Mesenchymal stem cell (in vitro differentiated cells and primary cell): Measurements from ENCODE around the gene SMOC2.

Experiments
- DNase-seq: peaks from one replicate; pipeline ENCODE4 v3.0.0-alpha.2; 2013
- H2AFZ ChIP-seq: one replicate; pipeline ENCODE4 v1.6.1; 2013; ENCODE audit warnings: low read depth, mild to moderate bottlenecking, control low read depth, inconsistent platforms, low read length, moderate library complexity
- H2AK5ac ChIP-seq: 2 replicates; pipeline ENCODE4 v1.6.1; 2013; ENCODE audit warnings: low read length, moderate library complexity, mild to moderate bottlenecking, inconsistent platforms; ENCODE audit not compliant: severe bottlenecking
- H2BK120ac ChIP-seq: one replicate; pipeline ENCODE4 v1.6.1; 2013; ENCODE audit warnings: low read depth, mild to moderate bottlenecking, inconsistent platforms, low read length, moderate library complexity
- H2BK12ac ChIP-seq, 2 experiments: one replicate each; pipeline ENCODE4 v1.6.1; 2013; ENCODE audit warnings: inconsistent platforms in 2 of 2, low read length in 2 of 2, mild to moderate bottlenecking in 2 of 2, moderate library complexity in 2 of 2, control low read depth in 1 of 2
- H2BK15ac ChIP-seq: one replicate; pipeline ENCODE4 v1.6.1; 2013; ENCODE audit warnings: mild to moderate bottlenecking, low read depth, inconsistent platforms; ENCODE audit not compliant: poor library complexity, severe bottlenecking
- H2BK5ac ChIP-seq: 2 replicates; pipeline ENCODE4 v1.6.1; 2013; ENCODE audit warnings: low read depth, mild to moderate bottlenecking, low read length, control low read depth, inconsistent platforms; ENCODE audit not compliant: poor library complexity, severe bottlenecking
- H3K14ac ChIP-seq, 2 experiments: one replicate each; pipeline ENCODE4 v1.6.1; 2013; ENCODE audit warnings: inconsistent platforms in 2 of 2, low read length in 2 of 2, control low read depth in 1 of 2, mild to moderate bottlenecking in 1 of 2, moderate library complexity in 1 of 2
- H3K18ac ChIP-seq, 2 experiments: one replicate each; pipeline ENCODE4 v1.6.1; 2013; ENCODE audit warnings: inconsistent platforms in 2 of 2, low read length in 2 of 2, control low read depth in 1 of 2, low read depth in 1 of 2, mild to moderate bottlenecking in 1 of 2
- H3K23ac ChIP-seq, 2 experiments: one replicate each; pipeline ENCODE4 v1.6.1; 2013; ENCODE audit warnings: inconsistent platforms in 2 of 2, low read length in 2 of 2, mild to moderate bottlenecking in 2 of 2, moderate library complexity in 2 of 2, control low read depth in 1 of 2
- H3K27ac ChIP-seq: 2 replicates; pipeline ENCODE4 v1.5.1; 2013; ENCODE audit warnings: mild to moderate bottlenecking, moderate library complexity, low read length, control low read depth, inconsistent platforms; ENCODE audit not compliant: poor library complexity, severe bottlenecking
- H3K27me3 ChIP-seq, 2 experiments: 2 replicates each; pipeline versions ENCODE4 v1.6.1 to v1.7.0; 2013; ENCODE audit warnings: low read length in 2 of 2, mild to moderate bottlenecking in 2 of 2, moderate library complexity in 2 of 2, control low read depth in 1 of 2, inconsistent platforms in 1 of 2; ENCODE audit not compliant: control insufficient read depth in 1 of 2, insufficient read depth in 1 of 2
- H3K36me3 ChIP-seq, 2 experiments: 2 replicates each; pipeline versions ENCODE4 v1.6.1 to v1.7.0; 2013; ENCODE audit warnings: low read length in 2 of 2, control low read depth in 1 of 2, inconsistent platforms in 1 of 2, low read depth in 1 of 2, mild to moderate bottlenecking in 1 of 2; ENCODE audit not compliant: insufficient read depth in 2 of 2, control insufficient read depth in 1 of 2
- H3K4ac ChIP-seq, 2 experiments: one replicate each; pipeline ENCODE4 v1.6.1; 2013; ENCODE audit warnings: inconsistent platforms in 2 of 2, low read length in 2 of 2, mild to moderate bottlenecking in 2 of 2, moderate library complexity in 2 of 2, control low read depth in 1 of 2, low read depth in 1 of 2
- H3K4me1 ChIP-seq: 2 replicates; pipeline ENCODE4 v1.6.1; 2013; ENCODE audit warnings: low read depth, low read length, control low read depth; ENCODE audit not compliant: control insufficient read depth, insufficient read depth
- H3K4me2 ChIP-seq: 2 replicates; pipeline ENCODE4 v1.6.1; 2013; ENCODE audit warnings: low read length, mild to moderate bottlenecking, inconsistent platforms; ENCODE audit not compliant: poor library complexity, severe bottlenecking
- H3K4me3 ChIP-seq, 2 experiments: 2 replicates each; pipeline versions ENCODE4 v1.5.1 to v1.7.0; 2013; ENCODE audit warnings: low read length in 2 of 2, mild to moderate bottlenecking in 2 of 2, control low read depth in 1 of 2, low read depth in 1 of 2; ENCODE audit not compliant: insufficient read depth in 1 of 2
- H3K79me1 ChIP-seq: replicated peaks from 2 replicates; pipeline ENCODE4 v1.6.1; 2013; ENCODE audit warnings: mild to moderate bottlenecking, control low read depth, low read length, inconsistent platforms; ENCODE audit not compliant: poor library complexity, severe bottlenecking
- H3K9ac ChIP-seq: 2 replicates; pipeline ENCODE4 v1.7.0; 2013; ENCODE audit warnings: mild to moderate bottlenecking, low read length, moderate library complexity
- H3K9me3 ChIP-seq: 2 replicates; pipeline ENCODE4 v1.7.0; 2013; ENCODE audit warnings: mild to moderate bottlenecking, low read length; ENCODE audit not compliant: control insufficient read depth
- H4K8ac ChIP-seq: one replicate; pipeline ENCODE4 v1.6.1; 2013; ENCODE audit warnings: inconsistent platforms, mild to moderate bottlenecking, low read length, moderate library complexity
- H4K91ac ChIP-seq: one replicate; pipeline ENCODE4 v1.6.1; 2013; ENCODE audit warnings: mild to moderate bottlenecking, low read length, inconsistent platforms
- WGBS: methylation state at CpG from one replicate; pipeline ENCODE4 v1.1.7; 2013; ENCODE audit warnings: mixed read lengths; 5-methylcytosine and 5-hydroxymethylcytosine counted together

SMOC2 gene

GRCh38 chr6:168601546-168601945 lies 160.6 kb downstream of the SMOC2 start:
- Histone ChIP-seq H3K23ac (no peak overlapping the region), H3K18ac (no peak overlapping the region), H3K27ac (no peak overlapping the region), H3K4me3 (no peak overlapping the region), H4K8ac (no peak overlapping the region), H4K91ac (no peak overlapping the region), H2BK12ac (no peak overlapping the region), H3K4me2 (no peak overlapping the region), H2BK5ac (no peak overlapping the region), H2BK120ac (no peak overlapping the region), H3K9me3 (no peaks in the 10 kb centered on the region), H3K9ac (no peak overlapping the region), H2AK5ac (no peak overlapping the region), H3K79me1 (no peaks in the 10 kb centered on the region), H3K4ac (no peak overlapping the region), H3K14ac (no peak overlapping the region), H2BK15ac (no peak overlapping the region), H3K36me3 (no peaks in the 10 kb centered on the region), H3K4me1 (no peaks in the 10 kb centered on the region), H3K27me3 (peaks cover 7 to 13% of the 10 kb centered on the region in 2 experiments), H2AFZ (no peak overlapping the region)
- 89% methylated on average over 9 of the region's 10 CpGs for WGBS
- no peak for DNase-seq

- H3K4ac ChIP-seq, result no peak overlapping the region
Observed at GRCh38 chr6:168602576-168602975, 161.6 kb downstream of the SMOC2 start.

GRCh38 chr6:168603234-168603633 lies 162.2 kb downstream of the SMOC2 start:
- Histone ChIP-seq H2BK5ac (no peak overlapping the region), H2AK5ac (no peak overlapping the region), H3K4me3 (no peak overlapping the region), H3K18ac (no peak overlapping the region), H3K23ac (no peak overlapping the region), H3K36me3 (no peaks in the 10 kb centered on the region), H3K14ac (no peak overlapping the region), H4K8ac (no peak overlapping the region), H2BK12ac (no peak overlapping the region), H3K79me1 (no peaks in the 10 kb centered on the region), H3K4me2 (no peak overlapping the region), H3K4ac (no peak overlapping the region), H3K27me3 (peaks cover 7 to 13% of the 10 kb centered on the region in 2 experiments), H2BK15ac (no peak overlapping the region), H3K9ac (no peak overlapping the region), H3K4me1 (no peaks in the 10 kb centered on the region), H2BK120ac (no peak overlapping the region), H4K91ac (no peak overlapping the region), H2AFZ (no peak overlapping the region), H3K9me3 (no peaks in the 10 kb centered on the region), H3K27ac (no peak overlapping the region)
- DNase-seq, result no peak
- 92% methylated on average over 2 of the region's 4 CpGs for WGBS

More at GRCh38 chr6:168602576-168602975, 161.6 kb downstream of the SMOC2 start:
- no peak overlapping the region for H3K9ac ChIP-seq
- peaks cover 7 to 11% of the 10 kb centered on the region in 2 experiments for H3K27me3 ChIP-seq
- no peak overlapping the region for H2BK12ac ChIP-seq
- H3K27ac ChIP-seq, result no peak overlapping the region
- H2BK120ac ChIP-seq, result no peak overlapping the region
- H2AFZ ChIP-seq, result no peak overlapping the region
- no peaks in the 10 kb centered on the region for H3K4me1 ChIP-seq
- no peak overlapping the region for H3K18ac ChIP-seq
- H3K4me3 ChIP-seq, result no peak overlapping the region
- WGBS, result 60% methylated on average over 4 of the region's 4 CpGs
- H2AK5ac ChIP-seq, result no peak overlapping the region
- no peaks in the 10 kb centered on the region for H3K79me1 ChIP-seq
- no peak overlapping the region for H2BK5ac ChIP-seq
- no peak for DNase-seq
- no peak overlapping the region for H3K23ac ChIP-seq
- no peak overlapping the region for H4K8ac ChIP-seq
- H4K91ac ChIP-seq, result no peak overlapping the region
- no peak overlapping the region for H3K4me2 ChIP-seq
- no peak overlapping the region for H3K14ac ChIP-seq
- H2BK15ac ChIP-seq, result no peak overlapping the region
- H3K36me3 ChIP-seq, result no peaks in the 10 kb centered on the region
- H3K9me3 ChIP-seq, result no peaks in the 10 kb centered on the region

DNA sequence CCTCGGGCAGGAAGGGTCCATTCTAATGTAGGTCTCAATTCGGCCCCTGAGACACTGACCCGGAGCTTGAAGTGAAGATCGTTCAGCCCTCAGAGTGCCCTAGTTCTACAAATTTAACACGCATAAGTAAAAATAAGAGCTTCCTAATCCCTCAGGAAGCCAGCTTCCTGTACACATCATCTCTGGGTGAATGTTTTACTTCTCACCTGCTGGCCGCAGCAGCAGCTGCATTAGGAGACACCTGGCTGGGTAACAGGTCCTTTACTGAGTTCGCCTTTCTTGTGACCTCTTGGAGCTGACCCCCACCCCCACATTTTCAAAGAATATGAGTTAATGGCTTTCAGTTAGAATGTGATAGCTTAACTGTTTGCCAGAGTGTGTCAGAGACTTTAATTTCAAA lies 165.0 kb downstream of the SMOC2 start:
- Histone ChIP-seq H3K4ac (no peak overlapping the region), H2BK5ac (no peak overlapping the region), H3K9ac (no peak overlapping the region), H3K9me3 (no peaks in the 10 kb centered on the region), H3K79me1 (no peaks in the 10 kb centered on the region), H3K36me3 (no peaks in the 10 kb centered on the region), H3K4me3 (no peak overlapping the region), H2BK120ac (no peak overlapping the region), H4K91ac (no peak overlapping the region), H3K14ac (no peak overlapping the region), H2AK5ac (no peak overlapping the region), H3K4me2 (no peak overlapping the region), H4K8ac (no peak overlapping the region), H2BK12ac (no peak overlapping the region), H2AFZ (no peak overlapping the region), H3K27ac (no peak overlapping the region), H3K27me3 (peaks cover 7 to 10% of the 10 kb centered on the region in 2 experiments), H3K23ac (no peak overlapping the region), H2BK15ac (no peak overlapping the region), H3K4me1 (no peaks in the 10 kb centered on the region), H3K18ac (no peak overlapping the region)
- no peak for DNase-seq
- 81% methylated on average over 6 of the region's 7 CpGs for WGBS
